ENCODE measurements around the gene GPR34. TPM values are rescaled to one million over a fixed set of nuclear protein-coding genes. Genes with fewer than 3 reads are reported as not detected.
"Not testable (repeated sequence)": the region's sequence is repeated elsewhere in the genome, so short reads cannot be mapped to it uniquely, and the experiment has no call there.

Gene GPR34
- total RNA-seq, 1 experiment from 2014 or later = not detected

DNA sequence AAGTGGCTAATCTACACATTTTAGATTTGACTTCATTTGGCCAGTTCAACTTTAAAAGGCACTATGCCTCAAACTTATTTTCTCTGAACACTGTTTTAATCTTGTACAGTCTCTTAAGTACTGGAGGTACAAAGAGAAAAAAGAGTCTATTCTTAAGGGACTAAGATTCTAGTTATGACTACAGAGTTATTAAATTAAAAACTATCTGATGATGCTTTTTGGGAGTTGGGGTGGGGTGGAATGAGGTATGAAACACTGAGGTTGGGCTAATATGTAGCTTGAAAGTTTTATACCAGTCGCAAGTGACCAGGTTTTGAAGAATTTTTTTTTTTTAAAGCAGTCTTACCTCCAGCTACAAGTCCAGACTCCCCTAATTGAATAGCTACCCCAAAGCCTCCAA lies 17.7 kb upstream of the GPR34 start:
- Mint-ChIP-seq H3K27me3 (ENCODE audit: insufficient read depth, unreplicated experiment) (peaks cover 61% of the 10 kb centered on the region), H3K9me3 (ENCODE audit: unreplicated experiment) (no peaks in the 10 kb centered on the region), H3K4me1 (ENCODE audit: insufficient read depth, unreplicated experiment) (peaks cover 9% of the 10 kb centered on the region), H3K27ac (ENCODE audit: low read depth, unreplicated experiment) (no peak overlapping the region), H3K36me3 (ENCODE audit: insufficient read depth, unreplicated experiment) (peaks cover 6% of the 10 kb centered on the region), H3K4me3 (ENCODE audit: unreplicated experiment) (no peak overlapping the region)
- no peak for DNase-seq (ENCODE audit: unreplicated experiment)
- ChIA-PET CTCF (no interaction called here), POLR2A (no interaction called here)
- TF ChIP-seq, protein P1, sequence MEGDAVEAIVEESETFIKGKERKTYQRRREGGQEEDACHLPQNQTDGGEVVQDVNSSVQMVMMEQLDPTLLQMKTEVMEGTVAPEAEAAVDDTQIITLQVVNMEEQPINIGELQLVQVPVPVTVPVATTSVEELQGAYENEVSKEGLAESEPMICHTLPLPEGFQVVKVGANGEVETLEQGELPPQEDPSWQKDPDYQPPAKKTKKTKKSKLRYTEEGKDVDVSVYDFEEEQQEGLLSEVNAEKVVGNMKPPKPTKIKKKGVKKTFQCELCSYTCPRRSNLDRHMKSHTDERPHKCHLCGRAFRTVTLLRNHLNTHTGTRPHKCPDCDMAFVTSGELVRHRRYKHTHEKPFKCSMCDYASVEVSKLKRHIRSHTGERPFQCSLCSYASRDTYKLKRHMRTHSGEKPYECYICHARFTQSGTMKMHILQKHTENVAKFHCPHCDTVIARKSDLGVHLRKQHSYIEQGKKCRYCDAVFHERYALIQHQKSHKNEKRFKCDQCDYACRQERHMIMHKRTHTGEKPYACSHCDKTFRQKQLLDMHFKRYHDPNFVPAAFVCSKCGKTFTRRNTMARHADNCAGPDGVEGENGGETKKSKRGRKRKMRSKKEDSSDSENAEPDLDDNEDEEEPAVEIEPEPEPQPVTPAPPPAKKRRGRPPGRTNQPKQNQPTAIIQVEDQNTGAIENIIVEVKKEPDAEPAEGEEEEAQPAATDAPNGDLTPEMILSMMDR (IDR thresholded peaks at IDR 0.05; ENCODE audit: unreplicated experiment) = no peak
- no TSS peak for BruUV-seq (replicated peaks)
- intact Hi-C loops (cut with micrococcal nuclease) = no loop called here

DNA sequence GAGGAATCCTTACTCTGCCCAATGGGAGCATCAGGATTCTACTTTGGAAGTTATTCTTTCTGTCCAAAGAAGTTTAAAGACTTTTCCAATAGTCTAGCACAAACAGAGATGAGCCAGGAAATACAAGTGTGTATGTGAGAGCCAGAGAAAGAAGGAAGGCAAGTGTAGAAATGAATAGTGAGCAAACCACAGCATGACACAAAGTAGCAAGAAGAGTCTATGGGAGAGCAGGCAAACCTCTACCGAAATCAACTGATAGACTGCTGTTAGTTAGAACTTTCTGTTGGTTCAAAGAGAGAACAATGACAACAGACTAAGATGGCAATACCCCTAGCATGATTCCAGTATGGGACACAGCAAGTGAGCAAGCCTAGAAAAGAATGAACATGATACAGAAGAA lies 16.1 kb upstream of the GPR34 start:
- H3K4me3 Mint-ChIP-seq (ENCODE audit: unreplicated experiment) = no peak overlapping the region

DNA sequence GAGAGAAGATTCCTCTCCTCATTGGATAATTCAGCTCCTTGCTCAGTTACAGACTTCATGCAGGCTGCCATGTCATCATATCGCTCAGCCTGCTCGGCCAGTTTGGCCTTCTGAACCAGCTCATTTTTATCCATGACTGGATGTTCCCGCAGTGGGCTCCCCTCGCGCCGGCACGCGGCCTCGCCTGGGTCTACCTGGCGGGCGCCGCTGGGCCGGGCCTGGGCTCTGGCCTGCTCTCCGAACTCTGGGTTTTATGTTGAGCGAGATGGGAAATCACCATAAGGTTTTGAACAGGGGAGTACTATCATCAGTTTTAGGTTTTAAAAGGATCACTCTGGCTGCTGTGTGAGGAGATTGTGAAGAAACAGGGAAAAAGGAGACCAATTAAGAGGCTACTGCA lies 12.4 kb upstream of the GPR34 start:
- H3K4me3 Mint-ChIP-seq (ENCODE audit: unreplicated experiment); DNase-seq (ENCODE audit: unreplicated experiment); POLR2A ChIA-PET; H3K27ac Mint-ChIP-seq (ENCODE audit: low read depth, unreplicated experiment); H3K4me1 Mint-ChIP-seq (ENCODE audit: insufficient read depth, unreplicated experiment); BruUV-seq (replicated peaks); H3K36me3 Mint-ChIP-seq (ENCODE audit: insufficient read depth, unreplicated experiment); H3K9me3 Mint-ChIP-seq (ENCODE audit: unreplicated experiment); intact Hi-C loops (cut with micrococcal nuclease): not testable (repeated sequence)
- H3K27me3 Mint-ChIP-seq (ENCODE audit: insufficient read depth, unreplicated experiment) = peaks cover 74% of the 10 kb centered on the region
- CTCF ChIA-PET = interaction anchor here (0.7 kb wide), 1 partner anchor 24 kb away, joined by 3 read pairs; no protein-coding TSS in a partner anchor

More for the DNA sequence above, 16.1 kb upstream of the GPR34 start:
- H3K9me3 Mint-ChIP-seq (ENCODE audit: unreplicated experiment) = no peaks in the 10 kb centered on the region
- ChIA-PET POLR2A (no interaction called here), CTCF (no interaction called here)
- H3K4me1 Mint-ChIP-seq (ENCODE audit: insufficient read depth, unreplicated experiment) = no peaks in the 10 kb centered on the region
- intact Hi-C loops (cut with micrococcal nuclease) = no loop called here
- DNase-seq (ENCODE audit: unreplicated experiment) = no peak
- TF ChIP-seq, protein P1 (IDR thresholded peaks at IDR 0.05; ENCODE audit: unreplicated experiment) = no peak
- no peak overlapping the region for H3K27ac Mint-ChIP-seq (ENCODE audit: low read depth, unreplicated experiment)
- no TSS peak for BruUV-seq (replicated peaks)
- peaks cover 6% of the 10 kb centered on the region for H3K36me3 Mint-ChIP-seq (ENCODE audit: insufficient read depth, unreplicated experiment)
- H3K27me3 Mint-ChIP-seq (ENCODE audit: insufficient read depth, unreplicated experiment) = peaks cover 75% of the 10 kb centered on the region

DNA sequence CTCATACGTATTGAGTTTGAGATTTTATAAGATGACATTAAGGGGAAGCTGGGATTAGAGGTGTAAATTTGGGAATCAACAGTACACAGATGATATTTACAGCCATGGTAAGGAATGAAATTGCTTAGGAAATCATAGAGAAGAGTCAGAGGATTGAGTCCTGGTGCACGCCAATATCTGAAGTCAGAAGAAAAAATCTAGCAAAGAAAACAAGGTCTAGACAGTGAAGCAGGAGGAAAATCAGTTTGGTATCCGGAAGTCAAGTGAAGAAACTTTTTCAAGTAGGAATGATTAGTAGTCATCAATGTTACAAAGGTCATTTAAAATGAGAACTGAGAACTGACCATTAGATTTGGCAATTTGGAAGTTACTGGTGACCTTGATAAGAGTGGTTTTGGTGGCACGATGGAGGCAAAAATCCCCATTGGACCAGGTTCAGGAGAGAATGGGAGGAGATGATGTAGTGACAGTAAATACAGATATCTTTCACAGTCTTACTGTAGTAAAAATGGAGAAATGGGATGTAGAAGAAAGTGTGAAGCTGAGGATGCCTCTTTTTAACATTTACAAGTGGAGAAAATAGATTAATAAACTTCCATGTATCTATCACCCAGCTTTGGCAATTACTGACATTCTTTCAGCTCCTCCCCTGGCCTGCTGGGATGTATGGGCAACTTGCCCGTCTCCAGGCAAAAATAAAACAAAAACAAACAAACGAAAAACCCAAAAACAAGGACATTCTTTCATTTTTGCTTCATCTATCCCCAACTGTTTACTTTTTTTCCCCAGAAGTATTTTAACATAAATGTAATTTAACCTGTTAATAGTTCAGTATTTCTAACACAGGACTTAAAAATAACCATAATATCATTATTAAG lies 11.4 kb upstream of the GPR34 start:
- Mint-ChIP-seq H3K27ac (ENCODE audit: low read depth, unreplicated experiment) (no peak overlapping the region), H3K4me1 (ENCODE audit: insufficient read depth, unreplicated experiment) (no peaks in the 10 kb centered on the region), H3K9me3 (ENCODE audit: unreplicated experiment) (no peaks in the 10 kb centered on the region), H3K36me3 (ENCODE audit: insufficient read depth, unreplicated experiment) (no peaks in the 10 kb centered on the region), H3K4me3 (ENCODE audit: unreplicated experiment) (no peak overlapping the region), H3K27me3 (ENCODE audit: insufficient read depth, unreplicated experiment) (peaks cover 70% of the 10 kb centered on the region)
- TF ChIP-seq, protein P1 (IDR thresholded peaks at IDR 0.05; ENCODE audit: unreplicated experiment) = no peak
- ChIA-PET POLR2A (no interaction called here), CTCF (no interaction called here)
- no TSS peak for BruUV-seq (replicated peaks)
- intact Hi-C loops (cut with micrococcal nuclease) = no loop called here
- no peak for DNase-seq (ENCODE audit: unreplicated experiment)
